Fibroblast of mammary gland (primary cell): ENCODE measurements around the gene FLT1.

Source experiments
- DNase-seq: peaks from one replicate; pipeline ENCODE4 v3.0.0-alpha.2; 2010; ENCODE audit warnings: low read depth
- H3K4me3 ChIP-seq: 2 replicates; pipeline ENCODE4 v1.5.1; 2011; ENCODE audit warnings: low read depth, mild to moderate bottlenecking, low read length, moderate library complexity; ENCODE audit not compliant: control insufficient read depth
- CTCF ChIP-seq: conservative IDR thresholded peaks from 2 replicates; pipeline ENCODE4 v1.5.1; 2011; ENCODE audit warnings: low read depth, low read length, inconsistent platforms; ENCODE audit not compliant: control insufficient read depth, insufficient read depth

Gene FLT1

GRCh38 chr13:28324181-28324789 is 170.6 kb downstream of the FLT1 start:
- no peak overlapping the region for H3K4me3 ChIP-seq
- peak; percentile 95 for TF ChIP-seq CTCF
- peak; percentile 76 for DNase-seq

- TF ChIP-seq CTCF, result no peak
- H3K4me3 ChIP-seq, result no peak overlapping the region
- DNase-seq, result no peak
Observed at GRCh38 chr13:28322256-28322905, 172.5 kb downstream of the FLT1 start.

DNA sequence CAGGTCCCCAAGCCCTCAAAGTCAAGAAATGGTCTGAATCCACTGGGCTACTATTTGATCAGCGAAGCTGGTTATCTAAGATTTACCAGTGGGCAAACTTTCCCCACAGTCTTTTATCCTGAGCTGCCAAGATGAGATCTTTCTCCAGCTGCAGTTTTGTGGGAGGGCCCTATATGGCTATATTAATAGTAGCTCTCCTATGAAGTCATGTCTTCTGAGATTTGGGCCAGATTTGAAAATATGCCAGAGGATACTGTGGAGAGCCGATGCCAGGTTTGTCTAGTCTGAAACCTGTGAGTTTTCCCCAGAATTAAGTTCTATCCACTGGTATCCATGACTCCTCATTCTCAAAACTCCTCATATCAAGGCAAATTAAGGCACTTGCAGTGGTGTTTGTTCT is 173.2 kb downstream of the FLT1 start:
- DNase-seq, result peak; percentile 7
- TF ChIP-seq CTCF, result no peak

DNA sequence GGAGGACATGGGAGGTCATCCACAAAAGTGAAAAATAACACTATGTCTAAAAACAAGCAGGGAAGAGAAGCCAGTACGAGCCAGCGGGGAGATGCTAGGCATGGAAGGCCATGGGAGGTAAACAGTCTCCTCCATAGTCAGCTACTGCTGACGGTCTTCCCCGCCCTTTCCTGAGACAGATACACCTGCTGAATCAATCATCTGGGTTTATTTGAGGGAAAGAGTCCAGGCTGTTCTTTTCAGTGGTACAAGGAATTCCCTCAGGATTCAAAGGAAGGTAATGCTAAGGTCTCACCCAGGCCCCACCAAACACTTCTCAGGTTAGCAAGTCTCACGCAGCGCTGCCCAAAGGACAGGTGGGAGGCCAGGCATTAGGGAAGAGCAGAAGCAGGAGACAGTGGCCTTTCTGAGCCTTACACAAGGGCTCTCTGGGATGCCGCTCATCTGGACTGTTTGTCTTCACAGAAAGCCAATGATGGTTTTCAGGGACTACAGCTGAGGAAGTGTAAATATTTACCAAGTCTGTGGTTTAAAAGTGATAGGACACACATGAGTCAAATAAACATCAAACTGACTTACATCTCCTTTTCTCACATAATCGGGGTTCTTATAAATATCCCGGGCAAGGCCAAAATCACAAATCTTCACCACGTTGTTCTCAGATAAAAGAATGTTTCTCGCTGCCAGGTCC is 173.9 kb downstream of the FLT1 start:
- TF ChIP-seq CTCF, result no peak
- no peak for DNase-seq
- no peak overlapping the region for H3K4me3 ChIP-seq

More for the DNA sequence above, 173.2 kb downstream of the FLT1 start:
- H3K4me3 ChIP-seq, result no peak overlapping the region

- no peak for TF ChIP-seq CTCF
- H3K4me3 ChIP-seq, result no peak overlapping the region
- DNase-seq, result no peak
Observed at GRCh38 chr13:28320209-28320608, 174.7 kb downstream of the FLT1 start.

GRCh38 chr13:28319528-28319927 is 175.4 kb downstream of the FLT1 start:
- no peak overlapping the region for H3K4me3 ChIP-seq

More at GRCh38 chr13:28319528-28319927, 175.4 kb downstream of the FLT1 start:
- DNase-seq, result no peak
- TF ChIP-seq CTCF, result no peak
